ENCODE results near the gene ENTPD1.

ENTPD1 gene

DNA sequence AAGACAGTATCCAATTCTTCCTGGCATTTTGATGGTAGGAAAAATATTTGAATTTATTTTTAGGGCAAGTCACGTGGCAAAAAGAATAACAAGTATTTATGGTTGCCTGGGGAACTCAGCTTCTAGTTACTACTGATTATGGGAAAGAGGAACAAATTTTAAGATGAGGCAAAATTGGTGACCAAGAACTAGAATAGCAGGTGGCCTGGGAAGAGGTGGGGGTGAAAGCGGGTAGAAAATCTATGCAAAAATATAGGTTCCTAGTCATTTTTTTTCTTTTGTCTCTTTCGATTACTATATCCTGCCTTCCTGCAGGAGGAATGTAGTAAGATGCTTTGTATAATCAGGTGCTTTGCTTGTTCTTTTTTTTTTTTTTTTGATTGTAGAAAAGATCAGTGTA lies 27.8 kb downstream of the ENTPD1 start:
- in situ Hi-C loops (cut with MboI; ENCODE audit: low pct_unique_long_range_greater_than_20kb, low sequenced_read_pairs, unreplicated experiment): loop anchor here (10.0 kb wide), 1 partner anchor 51 kb away; no protein-coding TSS in a partner anchor

DNA sequence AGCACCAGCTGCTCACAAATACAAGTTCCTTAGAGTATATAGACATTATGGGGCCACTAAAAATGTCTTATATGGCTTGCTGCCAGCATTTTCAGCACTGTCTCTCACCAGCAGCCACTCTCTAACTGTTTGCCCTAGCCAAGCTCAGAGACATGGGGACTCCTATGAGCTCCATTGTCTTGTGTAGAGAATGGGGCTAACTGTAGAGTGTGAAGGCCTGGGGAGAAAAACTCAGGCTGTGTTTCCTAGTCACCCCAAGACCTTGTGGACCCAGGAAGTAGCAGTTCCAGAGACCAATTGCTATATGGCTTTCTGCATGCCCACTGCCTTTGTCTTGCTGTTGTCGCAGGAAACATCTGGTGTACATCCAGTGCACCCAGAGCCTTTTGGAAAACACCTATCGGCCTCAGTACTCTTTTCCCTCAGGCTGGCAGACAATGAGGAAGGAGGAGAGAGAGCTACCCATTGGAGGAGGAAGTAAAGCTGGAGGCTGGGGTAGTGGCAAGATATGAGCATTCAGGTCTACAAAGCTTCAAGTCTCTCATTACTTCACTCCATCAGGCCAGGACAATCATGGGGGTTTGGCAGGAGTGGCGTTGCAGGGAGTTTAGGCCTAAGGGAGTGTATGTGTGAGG lies 28.4 kb downstream of the ENTPD1 start:
- no peak for DNase-seq (ENCODE audit: low spot score)
- TF ChIP-seq, protein P1, sequence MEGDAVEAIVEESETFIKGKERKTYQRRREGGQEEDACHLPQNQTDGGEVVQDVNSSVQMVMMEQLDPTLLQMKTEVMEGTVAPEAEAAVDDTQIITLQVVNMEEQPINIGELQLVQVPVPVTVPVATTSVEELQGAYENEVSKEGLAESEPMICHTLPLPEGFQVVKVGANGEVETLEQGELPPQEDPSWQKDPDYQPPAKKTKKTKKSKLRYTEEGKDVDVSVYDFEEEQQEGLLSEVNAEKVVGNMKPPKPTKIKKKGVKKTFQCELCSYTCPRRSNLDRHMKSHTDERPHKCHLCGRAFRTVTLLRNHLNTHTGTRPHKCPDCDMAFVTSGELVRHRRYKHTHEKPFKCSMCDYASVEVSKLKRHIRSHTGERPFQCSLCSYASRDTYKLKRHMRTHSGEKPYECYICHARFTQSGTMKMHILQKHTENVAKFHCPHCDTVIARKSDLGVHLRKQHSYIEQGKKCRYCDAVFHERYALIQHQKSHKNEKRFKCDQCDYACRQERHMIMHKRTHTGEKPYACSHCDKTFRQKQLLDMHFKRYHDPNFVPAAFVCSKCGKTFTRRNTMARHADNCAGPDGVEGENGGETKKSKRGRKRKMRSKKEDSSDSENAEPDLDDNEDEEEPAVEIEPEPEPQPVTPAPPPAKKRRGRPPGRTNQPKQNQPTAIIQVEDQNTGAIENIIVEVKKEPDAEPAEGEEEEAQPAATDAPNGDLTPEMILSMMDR (IDR thresholded peaks at IDR 0.05; ENCODE audit: extremely low read depth, insufficient read depth, missing control alignments): no peak
- in situ Hi-C loops (cut with MboI; ENCODE audit: low pct_unique_long_range_greater_than_20kb, low sequenced_read_pairs, unreplicated experiment): loop anchor here (10.0 kb wide), 1 partner anchor 50 kb away; no protein-coding TSS in a partner anchor

More for the DNA sequence above, 27.8 kb downstream of the ENTPD1 start:
- TF ChIP-seq, protein P1 (IDR thresholded peaks at IDR 0.05; ENCODE audit: extremely low read depth, insufficient read depth, missing control alignments): no peak
- DNase-seq (ENCODE audit: low spot score): peak; percentile 23

DNA sequence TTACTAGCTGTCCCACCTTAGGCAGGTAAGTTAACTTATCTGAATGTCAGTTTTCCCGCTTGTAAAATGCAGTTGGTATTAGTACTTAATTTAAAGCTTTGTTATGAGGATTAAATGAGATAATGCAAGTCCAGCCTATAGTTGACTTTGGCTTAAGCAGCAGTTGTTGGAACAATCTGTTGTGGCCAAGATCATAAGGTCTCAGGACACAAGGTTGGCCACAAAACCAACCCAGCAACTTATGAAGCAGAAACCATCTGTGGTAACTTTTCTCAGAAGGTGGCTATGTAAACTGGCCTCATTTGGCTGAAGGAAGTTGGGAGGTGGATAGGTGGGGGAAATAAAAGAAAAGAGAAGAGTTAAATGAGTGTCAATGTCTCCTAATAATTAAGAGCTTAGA lies 29.4 kb downstream of the ENTPD1 start:
- no peak for DNase-seq (ENCODE audit: low spot score)
- in situ Hi-C loops (cut with MboI; ENCODE audit: low pct_unique_long_range_greater_than_20kb, low sequenced_read_pairs, unreplicated experiment): loop anchor here (10.0 kb wide), 1 partner anchor 49 kb away; no protein-coding TSS in a partner anchor
- TF ChIP-seq, protein P1 (IDR thresholded peaks at IDR 0.05; ENCODE audit: extremely low read depth, insufficient read depth, missing control alignments): no peak

DNA sequence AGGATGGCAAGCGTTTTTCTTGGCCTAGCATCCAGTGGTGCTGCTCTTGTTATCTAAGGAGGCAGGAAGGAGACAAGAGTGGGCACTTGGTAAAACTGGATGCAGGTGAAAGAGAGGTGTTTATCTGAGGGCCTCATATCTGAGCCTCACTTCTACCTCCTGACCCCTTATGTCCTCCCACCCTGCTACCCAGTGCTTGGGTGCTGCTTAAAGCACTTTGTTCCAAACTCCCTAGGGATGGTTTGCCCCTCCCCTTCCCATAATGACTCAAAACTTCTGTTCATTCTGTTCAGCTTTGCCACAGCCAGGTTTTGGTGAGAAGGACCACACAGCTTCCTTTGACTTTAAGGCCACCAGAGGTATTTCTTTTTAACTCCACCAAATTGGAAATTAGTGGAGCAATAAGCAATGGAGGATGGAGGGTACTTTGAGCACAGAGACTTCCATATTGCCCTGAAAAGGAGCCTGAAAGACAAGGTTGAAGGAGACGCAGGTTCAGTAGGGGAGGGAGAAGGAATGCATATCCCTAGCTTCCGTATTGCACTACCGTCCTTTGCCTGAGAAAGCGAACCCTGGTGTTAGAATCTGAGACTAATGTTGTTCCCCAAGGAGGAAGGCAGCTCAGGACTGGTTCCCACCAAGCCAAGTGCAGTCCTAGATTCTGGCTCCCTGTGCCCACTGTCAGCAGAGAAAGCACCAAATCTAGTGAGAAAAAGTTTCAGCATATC lies 30.1 kb downstream of the ENTPD1 start:
- TF ChIP-seq, protein P1 (IDR thresholded peaks at IDR 0.05; ENCODE audit: extremely low read depth, insufficient read depth, missing control alignments): no peak
- in situ Hi-C loops (cut with MboI; ENCODE audit: low pct_unique_long_range_greater_than_20kb, low sequenced_read_pairs, unreplicated experiment): loop anchor here (10.0 kb wide), 1 partner anchor 49 kb away; no protein-coding TSS in a partner anchor
- no peak for DNase-seq (ENCODE audit: low spot score)

DNA sequence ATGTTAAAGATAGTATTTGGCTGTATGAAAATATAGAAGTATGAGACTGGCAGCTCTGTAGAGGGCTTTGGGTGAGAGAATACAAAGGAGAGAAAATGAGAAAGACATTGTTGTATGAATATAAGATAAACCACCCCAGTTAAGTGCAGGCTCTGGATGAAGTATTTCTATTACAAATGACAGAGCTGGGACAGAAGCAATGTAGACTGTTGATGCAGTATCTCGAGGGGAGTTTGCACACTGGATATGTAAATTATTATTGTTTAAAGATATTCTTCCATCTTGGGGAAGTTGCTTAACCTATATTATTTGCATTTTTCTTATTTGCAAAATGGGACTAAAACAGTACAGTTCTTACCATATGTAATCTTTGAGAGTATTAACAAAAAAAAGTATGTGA lies 31.5 kb downstream of the ENTPD1 start:
- in situ Hi-C loops (cut with MboI; ENCODE audit: low pct_unique_long_range_greater_than_20kb, low sequenced_read_pairs, unreplicated experiment): loop anchor here (10.0 kb wide), 1 partner anchor 47 kb away; no protein-coding TSS in a partner anchor
- TF ChIP-seq, protein P1 (IDR thresholded peaks at IDR 0.05; ENCODE audit: extremely low read depth, insufficient read depth, missing control alignments): no peak
- no peak for DNase-seq (ENCODE audit: low spot score)

DNA sequence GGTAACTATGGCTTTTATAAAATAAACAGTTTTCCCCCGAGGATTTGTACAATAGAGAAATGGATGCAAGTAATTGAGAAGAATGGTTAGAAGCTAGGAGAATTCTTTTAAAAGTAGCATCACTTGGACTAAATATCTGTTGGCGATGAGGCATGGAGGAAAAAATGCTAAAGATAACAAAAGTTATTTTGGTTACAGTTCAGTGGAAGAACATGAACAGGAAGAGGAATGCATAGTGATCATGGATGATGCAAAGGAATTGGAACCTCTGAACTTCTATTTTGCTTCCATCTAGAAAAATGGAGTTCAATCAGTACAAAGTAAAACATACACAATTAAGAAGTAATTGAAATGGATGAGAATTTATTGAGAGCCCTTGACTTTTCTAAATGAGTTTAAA lies 32.9 kb downstream of the ENTPD1 start:
- DNase-seq (ENCODE audit: low spot score): no peak
- in situ Hi-C loops (cut with MboI; ENCODE audit: low pct_unique_long_range_greater_than_20kb, low sequenced_read_pairs, unreplicated experiment): loop anchor here (10.0 kb wide), 1 partner anchor 46 kb away; no protein-coding TSS in a partner anchor

More for the DNA sequence above, 32.9 kb downstream of the ENTPD1 start:
- TF ChIP-seq, protein P1 (IDR thresholded peaks at IDR 0.05; ENCODE audit: extremely low read depth, insufficient read depth, missing control alignments): no peak

All from GM13977 (cell line).